ENCODE measurements around the gene SLC26A11.
"Not testable (repeated sequence)": the region's sequence is repeated elsewhere in the genome, so short reads cannot be mapped to it uniquely, and the experiment has no call there.

SLC26A11 gene

GRCh38 chr17:80260791-80261158, 40.5 kb downstream of the SLC26A11 start, which contains the start of gene RNF213:
RNF213 (plus strand) TSS chr17:80260852; CDS start chr17:80263682, 2,830 bp downstream.
- peak in 1 of 2 donors; percentile 35 for DNase-seq (ENCODE audit: low read depth in 2 of 2)

GRCh38 chr17:80261159-80261894, 41.1 kb downstream of the SLC26A11 start:
- DNase-seq (ENCODE audit: low read depth in 2 of 2): peak in 1 of 2 donors; percentile 52

GRCh38 chr17:80261895-80262279, 41.7 kb downstream of the SLC26A11 start:
- DNase-seq (ENCODE audit: low read depth in 2 of 2): no peak

- no peak for DNase-seq (ENCODE audit: low read depth in 2 of 2)
These were observed 42.1 kb downstream of the SLC26A11 start for GRCh38 chr17:80262291-80262690.

GRCh38 chr17:80262775-80263244, 42.6 kb downstream of the SLC26A11 start:
- DNase-seq (ENCODE audit: low read depth in 2 of 2): no peak

GRCh38 chr17:80263253-80264204, 43.3 kb downstream of the SLC26A11 start:
- DNase-seq (ENCODE audit: low read depth in 2 of 2): peak; percentile 81 to 84

- DNase-seq (ENCODE audit: low read depth in 2 of 2): peak; percentile 54 to 55
These were observed 44.2 kb downstream of the SLC26A11 start for GRCh38 chr17:80264205-80265075.

- DNase-seq (ENCODE audit: low read depth in 2 of 2): peak; percentile 65 to 74
These were observed 45.2 kb downstream of the SLC26A11 start for GRCh38 chr17:80265205-80266068.

- no peak for DNase-seq (ENCODE audit: low read depth in 2 of 2)
These were observed 47.2 kb downstream of the SLC26A11 start for GRCh38 chr17:80267391-80267790.

- no peak for DNase-seq (ENCODE audit: low read depth in 2 of 2)
These were observed 48.2 kb downstream of the SLC26A11 start for GRCh38 chr17:80268427-80268826.

GRCh38 chr17:80269405-80269807, 49.2 kb downstream of the SLC26A11 start:
- DNase-seq (ENCODE audit: low read depth in 2 of 2): no peak

GRCh38 chr17:80270104-80270503, 49.9 kb downstream of the SLC26A11 start:
- no peak for DNase-seq (ENCODE audit: low read depth in 2 of 2)

GRCh38 chr17:80270836-80271235, 50.6 kb downstream of the SLC26A11 start:
- peak in 1 of 2 donors; percentile 38 for DNase-seq (ENCODE audit: low read depth in 2 of 2)

- no peak for DNase-seq (ENCODE audit: low read depth in 2 of 2)
These were observed 52.1 kb downstream of the SLC26A11 start for GRCh38 chr17:80272366-80272765.

GRCh38 chr17:80274331-80274730, 54.1 kb downstream of the SLC26A11 start:
- DNase-seq (ENCODE audit: low read depth in 2 of 2): no peak

GRCh38 chr17:80274871-80275449, 54.7 kb downstream of the SLC26A11 start:
- no peak for DNase-seq (ENCODE audit: low read depth in 2 of 2)

- DNase-seq (ENCODE audit: low read depth in 2 of 2): not testable (repeated sequence)
These were observed 55.6 kb downstream of the SLC26A11 start for GRCh38 chr17:80275857-80276256.

GRCh38 chr17:80277751-80278671, 57.8 kb downstream of the SLC26A11 start:
- no peak for DNase-seq (ENCODE audit: low read depth in 2 of 2)

- DNase-seq (ENCODE audit: low read depth in 2 of 2): no peak
These were observed 59.7 kb downstream of the SLC26A11 start for GRCh38 chr17:80279895-80280294.

Measured in stimulated activated CD8-positive, alpha-beta memory T cell treated with anti-CD3 and anti-CD28 coated beads, Interleukin-15, amount 100 ng/mL, for 48 hours (primary cell).